ENCODE results near the gene CENPU.

The CENPU gene

GRCh38 chr4:184713887-184714286, 20.0 kb downstream of the CENPU start:
- H3K4me3 ChIP-seq (replicated peaks; ENCODE audit: low read depth, low read length): no peak overlapping the region
- no peak for DNase-seq (ENCODE audit: extremely low read depth, low read depth)
- TF ChIP-seq, protein P1, sequence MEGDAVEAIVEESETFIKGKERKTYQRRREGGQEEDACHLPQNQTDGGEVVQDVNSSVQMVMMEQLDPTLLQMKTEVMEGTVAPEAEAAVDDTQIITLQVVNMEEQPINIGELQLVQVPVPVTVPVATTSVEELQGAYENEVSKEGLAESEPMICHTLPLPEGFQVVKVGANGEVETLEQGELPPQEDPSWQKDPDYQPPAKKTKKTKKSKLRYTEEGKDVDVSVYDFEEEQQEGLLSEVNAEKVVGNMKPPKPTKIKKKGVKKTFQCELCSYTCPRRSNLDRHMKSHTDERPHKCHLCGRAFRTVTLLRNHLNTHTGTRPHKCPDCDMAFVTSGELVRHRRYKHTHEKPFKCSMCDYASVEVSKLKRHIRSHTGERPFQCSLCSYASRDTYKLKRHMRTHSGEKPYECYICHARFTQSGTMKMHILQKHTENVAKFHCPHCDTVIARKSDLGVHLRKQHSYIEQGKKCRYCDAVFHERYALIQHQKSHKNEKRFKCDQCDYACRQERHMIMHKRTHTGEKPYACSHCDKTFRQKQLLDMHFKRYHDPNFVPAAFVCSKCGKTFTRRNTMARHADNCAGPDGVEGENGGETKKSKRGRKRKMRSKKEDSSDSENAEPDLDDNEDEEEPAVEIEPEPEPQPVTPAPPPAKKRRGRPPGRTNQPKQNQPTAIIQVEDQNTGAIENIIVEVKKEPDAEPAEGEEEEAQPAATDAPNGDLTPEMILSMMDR (IDR thresholded peaks at IDR 0.05; ENCODE audit: low read depth, low read length, missing control alignments): no peak

GRCh38 chr4:184712322-184712721, 21.6 kb downstream of the CENPU start:
- TF ChIP-seq, protein P1 (IDR thresholded peaks at IDR 0.05; ENCODE audit: low read depth, low read length, missing control alignments): no peak
- no peak for DNase-seq (ENCODE audit: extremely low read depth, low read depth)
- H3K4me3 ChIP-seq (replicated peaks; ENCODE audit: low read depth, low read length): no peak overlapping the region

GRCh38 chr4:184706453-184706852, 27.4 kb downstream of the CENPU start:
- no peak for DNase-seq (ENCODE audit: extremely low read depth, low read depth)
- no peak overlapping the region for H3K4me3 ChIP-seq (replicated peaks; ENCODE audit: low read depth, low read length)
- TF ChIP-seq, protein P1 (IDR thresholded peaks at IDR 0.05; ENCODE audit: low read depth, low read length, missing control alignments): no peak

GRCh38 chr4:184705692-184706091, 28.2 kb downstream of the CENPU start:
- no peak for DNase-seq (ENCODE audit: extremely low read depth, low read depth)
- TF ChIP-seq, protein P1 (IDR thresholded peaks at IDR 0.05; ENCODE audit: low read depth, low read length, missing control alignments): no peak
- no peak overlapping the region for H3K4me3 ChIP-seq (replicated peaks; ENCODE audit: low read depth, low read length)

GRCh38 chr4:184702114-184702513, 31.8 kb downstream of the CENPU start:
- no peak for DNase-seq (ENCODE audit: extremely low read depth, low read depth)
- TF ChIP-seq, protein P1 (IDR thresholded peaks at IDR 0.05; ENCODE audit: low read depth, low read length, missing control alignments): no peak
- no peak overlapping the region for H3K4me3 ChIP-seq (replicated peaks; ENCODE audit: low read depth, low read length)

DNA sequence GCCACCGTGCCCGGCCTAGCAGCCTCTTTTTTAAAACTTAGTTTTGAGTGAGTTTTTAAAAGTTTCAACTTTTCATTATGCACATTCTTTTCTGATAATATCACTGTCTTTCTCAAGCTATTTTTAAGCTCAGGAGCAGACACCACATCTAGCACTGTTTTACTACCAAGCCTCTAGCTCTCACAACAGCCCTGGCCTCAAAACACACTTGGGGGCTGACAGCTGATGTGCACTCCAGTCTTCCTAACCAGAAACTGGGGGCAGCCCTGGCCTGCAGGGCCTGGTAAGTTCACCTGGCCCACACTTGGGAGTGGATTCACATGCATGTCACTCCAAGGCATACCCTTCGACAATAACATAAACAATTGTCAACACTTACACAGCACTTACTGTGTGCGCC, 34.0 kb downstream of the CENPU start:
- TF ChIP-seq, protein P1 (IDR thresholded peaks at IDR 0.05; ENCODE audit: low read depth, low read length, missing control alignments): no peak
- H3K4me3 ChIP-seq (replicated peaks; ENCODE audit: low read depth, low read length): no peak overlapping the region
- no peak for DNase-seq (ENCODE audit: extremely low read depth, low read depth)

DNA sequence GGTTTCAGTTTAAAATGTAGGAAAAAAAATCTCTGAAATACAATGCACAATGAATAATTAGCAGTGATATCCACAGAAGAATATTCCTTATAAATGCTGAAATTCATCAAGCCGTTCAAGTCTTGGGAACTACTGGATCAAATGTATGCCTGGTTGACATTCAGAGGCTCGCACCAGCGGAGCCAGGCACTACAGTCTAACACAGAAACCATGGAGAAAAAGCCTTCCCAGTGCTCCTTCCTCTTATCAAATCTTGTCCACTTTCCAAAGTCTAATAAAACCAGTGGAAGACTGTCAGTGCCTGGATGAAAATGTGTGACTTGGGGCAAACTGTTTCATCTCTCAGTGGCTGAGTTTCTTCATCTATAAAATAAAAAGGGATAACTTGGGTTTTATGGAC, 35.9 kb downstream of the CENPU start:
- H3K4me3 ChIP-seq (replicated peaks; ENCODE audit: low read depth, low read length): no peak overlapping the region
- TF ChIP-seq, protein P1 (IDR thresholded peaks at IDR 0.05; ENCODE audit: low read depth, low read length, missing control alignments): no peak
- DNase-seq (ENCODE audit: extremely low read depth, low read depth): no peak

Measured in HFF-Myc (cell line).